ENCODE results near the gene PITPNC1. TPM values are rescaled to one million over a fixed set of nuclear protein-coding genes. Genes with fewer than 3 reads are reported as not detected.
"Not testable (repeated sequence)": the region's sequence is repeated elsewhere in the genome, so short reads cannot be mapped to it uniquely, and the experiment has no call there.

The PITPNC1 gene
- total RNA-seq, 1 donor from 2014 or later, result 21.5 TPM

GRCh38 chr17:67479148-67479547 lies 102.1 kb downstream of the PITPNC1 start:
- no peaks in the 10 kb centered on the region for H3K9me3 Mint-ChIP-seq
- H3K4me1 Mint-ChIP-seq, result peaks cover 40% of the 10 kb centered on the region
- TF ChIP-seq, protein P1, sequence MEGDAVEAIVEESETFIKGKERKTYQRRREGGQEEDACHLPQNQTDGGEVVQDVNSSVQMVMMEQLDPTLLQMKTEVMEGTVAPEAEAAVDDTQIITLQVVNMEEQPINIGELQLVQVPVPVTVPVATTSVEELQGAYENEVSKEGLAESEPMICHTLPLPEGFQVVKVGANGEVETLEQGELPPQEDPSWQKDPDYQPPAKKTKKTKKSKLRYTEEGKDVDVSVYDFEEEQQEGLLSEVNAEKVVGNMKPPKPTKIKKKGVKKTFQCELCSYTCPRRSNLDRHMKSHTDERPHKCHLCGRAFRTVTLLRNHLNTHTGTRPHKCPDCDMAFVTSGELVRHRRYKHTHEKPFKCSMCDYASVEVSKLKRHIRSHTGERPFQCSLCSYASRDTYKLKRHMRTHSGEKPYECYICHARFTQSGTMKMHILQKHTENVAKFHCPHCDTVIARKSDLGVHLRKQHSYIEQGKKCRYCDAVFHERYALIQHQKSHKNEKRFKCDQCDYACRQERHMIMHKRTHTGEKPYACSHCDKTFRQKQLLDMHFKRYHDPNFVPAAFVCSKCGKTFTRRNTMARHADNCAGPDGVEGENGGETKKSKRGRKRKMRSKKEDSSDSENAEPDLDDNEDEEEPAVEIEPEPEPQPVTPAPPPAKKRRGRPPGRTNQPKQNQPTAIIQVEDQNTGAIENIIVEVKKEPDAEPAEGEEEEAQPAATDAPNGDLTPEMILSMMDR (conservative IDR thresholded peaks at IDR 0.05), result no peak
- no peaks in the 10 kb centered on the region for H3K27me3 Mint-ChIP-seq (ENCODE audit: low read depth)
- H3K4me3 Mint-ChIP-seq, result no peak overlapping the region
- no peak for DNase-seq (ENCODE audit: low read depth, low spot score)
- H3K36me3 Mint-ChIP-seq (ENCODE audit: low read depth), result no peaks in the 10 kb centered on the region
- H3K27ac Mint-ChIP-seq (ENCODE audit: unreplicated experiment), result peak overlapping the region; percentile 38

DNA sequence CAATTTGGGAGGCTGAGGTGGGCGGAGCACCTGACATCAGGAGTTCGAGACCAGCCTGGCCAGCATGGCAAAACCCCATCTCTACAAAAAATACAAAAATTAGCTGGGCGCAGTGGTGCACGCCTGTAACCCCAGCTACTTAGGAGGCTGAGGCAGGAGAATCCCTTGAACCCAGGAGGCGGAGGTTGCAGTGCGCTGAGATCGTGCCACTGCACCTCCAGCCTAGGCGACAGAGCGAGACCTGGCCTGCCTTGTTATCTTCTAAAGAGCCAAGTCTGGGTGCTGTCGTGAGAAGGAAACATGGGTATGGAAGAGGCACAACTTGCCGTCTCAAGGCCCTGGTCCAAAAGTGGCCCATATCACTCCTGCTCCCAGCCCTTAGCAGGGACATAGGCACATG lies 103.9 kb downstream of the PITPNC1 start:
- H3K9me3 Mint-ChIP-seq; H3K27me3 Mint-ChIP-seq (ENCODE audit: low read depth); H3K4me3 Mint-ChIP-seq; H3K36me3 Mint-ChIP-seq (ENCODE audit: low read depth); H3K27ac Mint-ChIP-seq (ENCODE audit: unreplicated experiment); DNase-seq (ENCODE audit: low read depth, low spot score): not testable (repeated sequence)
- peaks cover 24% of the 10 kb centered on the region for H3K4me1 Mint-ChIP-seq

DNA sequence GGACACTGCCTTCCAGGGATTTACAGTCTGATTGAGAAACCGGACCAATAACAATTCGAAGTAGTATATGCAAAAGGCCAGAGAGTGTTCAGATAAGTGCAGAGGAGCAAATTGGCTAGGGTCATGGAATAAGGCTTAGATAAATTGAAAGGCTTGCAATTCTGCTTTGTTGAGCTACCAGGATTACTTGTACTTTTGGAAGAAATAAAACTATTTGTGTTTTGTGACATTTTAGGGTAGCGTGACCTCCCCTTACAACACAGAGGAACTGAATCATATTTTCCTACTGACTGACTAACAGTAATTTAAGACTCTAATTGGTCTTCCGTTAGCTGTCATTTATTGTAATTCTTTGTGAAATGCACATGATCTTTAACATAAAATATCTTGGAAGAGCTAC lies 104.7 kb downstream of the PITPNC1 start:
- DNase-seq (ENCODE audit: low read depth, low spot score), result no peak
- H3K36me3 Mint-ChIP-seq (ENCODE audit: low read depth), result no peaks in the 10 kb centered on the region
- no peaks in the 10 kb centered on the region for H3K27me3 Mint-ChIP-seq (ENCODE audit: low read depth)
- H3K27ac Mint-ChIP-seq (ENCODE audit: unreplicated experiment), result no peak overlapping the region
- no peaks in the 10 kb centered on the region for H3K9me3 Mint-ChIP-seq
- H3K4me3 Mint-ChIP-seq, result no peak overlapping the region
- TF ChIP-seq, protein P1 (conservative IDR thresholded peaks at IDR 0.05), result no peak
- peaks cover 24% of the 10 kb centered on the region for H3K4me1 Mint-ChIP-seq

- H3K27ac Mint-ChIP-seq (ENCODE audit: unreplicated experiment), result no peak overlapping the region
- peaks cover 22% of the 10 kb centered on the region for H3K4me1 Mint-ChIP-seq
- TF ChIP-seq, protein P1 (conservative IDR thresholded peaks at IDR 0.05), result no peak
- DNase-seq (ENCODE audit: low read depth, low spot score), result no peak
- H3K36me3 Mint-ChIP-seq (ENCODE audit: low read depth), result no peaks in the 10 kb centered on the region
- no peak overlapping the region for H3K4me3 Mint-ChIP-seq
- H3K27me3 Mint-ChIP-seq (ENCODE audit: low read depth), result no peaks in the 10 kb centered on the region
- no peaks in the 10 kb centered on the region for H3K9me3 Mint-ChIP-seq
These were observed 105.7 kb downstream of the PITPNC1 start for GRCh38 chr17:67482764-67483163.

DNA sequence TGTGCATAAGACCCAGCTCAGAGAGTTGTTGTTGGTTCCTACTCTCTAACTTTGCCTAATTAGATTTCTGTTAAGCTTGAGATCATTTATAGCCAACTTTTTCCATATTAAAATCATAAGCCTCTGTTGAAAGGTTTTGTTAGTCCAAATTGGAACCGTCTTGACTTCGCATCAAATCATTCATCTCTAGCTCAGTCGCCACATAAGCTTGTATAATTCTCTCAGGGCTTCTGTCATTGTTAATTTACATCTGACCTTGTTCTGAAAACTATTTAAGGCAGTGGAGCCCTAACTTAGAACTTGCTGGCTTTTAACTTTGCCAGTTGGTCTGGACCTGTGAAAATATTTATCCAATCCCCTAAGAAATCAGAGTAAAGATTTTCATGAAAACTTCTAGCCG lies 107.2 kb downstream of the PITPNC1 start:
- Mint-ChIP-seq H3K4me3 (no peak overlapping the region), H3K36me3 (ENCODE audit: low read depth) (no peaks in the 10 kb centered on the region), H3K9me3 (no peaks in the 10 kb centered on the region), H3K27me3 (ENCODE audit: low read depth) (no peaks in the 10 kb centered on the region), H3K4me1 (peaks cover 7% of the 10 kb centered on the region), H3K27ac (ENCODE audit: unreplicated experiment) (no peak overlapping the region)
- TF ChIP-seq, protein P1 (conservative IDR thresholded peaks at IDR 0.05), result no peak
- DNase-seq (ENCODE audit: low read depth, low spot score), result no peak

DNA sequence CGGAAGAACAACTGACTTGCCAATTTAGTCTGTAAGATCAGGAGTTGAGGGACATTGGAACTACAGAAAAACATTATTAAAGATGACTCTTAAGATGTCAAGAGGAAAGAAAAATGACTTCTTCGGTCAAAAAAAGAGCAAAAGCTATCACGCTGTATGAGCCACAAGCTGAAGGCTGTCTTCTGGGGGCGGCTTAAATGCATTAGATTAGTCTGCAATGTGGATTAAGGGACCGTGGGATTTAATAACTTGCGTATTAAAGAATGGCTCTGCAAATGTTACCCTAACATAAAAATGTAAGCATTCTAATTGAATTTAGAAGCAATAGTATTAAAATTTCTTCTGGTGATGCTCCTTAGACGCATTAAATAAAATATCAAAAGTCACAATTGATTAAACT lies 108.6 kb downstream of the PITPNC1 start:
- Mint-ChIP-seq H3K4me1 (peaks cover 9% of the 10 kb centered on the region), H3K9me3 (no peaks in the 10 kb centered on the region), H3K27me3 (ENCODE audit: low read depth) (no peaks in the 10 kb centered on the region), H3K27ac (ENCODE audit: unreplicated experiment) (no peak overlapping the region), H3K36me3 (ENCODE audit: low read depth) (no peaks in the 10 kb centered on the region), H3K4me3 (no peak overlapping the region)
- DNase-seq (ENCODE audit: low read depth, low spot score), result no peak
- TF ChIP-seq, protein P1 (conservative IDR thresholded peaks at IDR 0.05), result no peak

Measured in neural crest cell (in vitro differentiated cells).